ENCODE data around the gene FAM131C. TPM values are rescaled to one million over a fixed set of nuclear protein-coding genes. Genes with fewer than 3 reads are reported as not detected.
"Not testable (repeated sequence)": the region's sequence is repeated elsewhere in the genome, so short reads cannot be mapped to it uniquely, and the experiment has no call there.

Gene FAM131C
- total and polyA plus RNA-seq, 2 experiments from 2014 or later, result 0.71 to 1.3 TPM

GRCh38 chr1:16029288-16029687, 44.2 kb downstream of the FAM131C start:
- no peaks in the 10 kb centered on the region for H3K36me3 ChIP-seq (ENCODE audit: insufficient read depth)
- peaks cover 14% of the 10 kb centered on the region for H3K4me1 ChIP-seq (ENCODE audit: insufficient read depth)
- Mint-ChIP-seq H3K27me3 (ENCODE audit: insufficient read depth, low read depth, poor library complexity) (peaks cover 12% of the 10 kb centered on the region), H3K9me3 (no peaks in the 10 kb centered on the region), H3K27ac (no peak overlapping the region), H3K4me1 (peaks cover 18% of the 10 kb centered on the region), H3K4me3 (no peak overlapping the region), H3K36me3 (ENCODE audit: low read depth) (no peaks in the 10 kb centered on the region)
- no peak overlapping the region for H3K27ac ChIP-seq (ENCODE audit: low read depth)
- no peaks in the 10 kb centered on the region for H3F3A ChIP-seq (replicated peaks; ENCODE audit: low read depth)
- no peaks in the 10 kb centered on the region for H3K79me2 ChIP-seq (replicated peaks; ENCODE audit: insufficient read depth)
- H3K27me3 ChIP-seq (ENCODE audit: insufficient read depth), result no peaks in the 10 kb centered on the region
- no peak for ATAC-seq
- H4K20me1 ChIP-seq (replicated peaks; ENCODE audit: insufficient read depth), result no peaks in the 10 kb centered on the region
- no peak overlapping the region for H3K4me3 ChIP-seq
- no peak overlapping the region for H3K4me2 ChIP-seq
- no peak overlapping the region for H2AFZ ChIP-seq
- DNase-seq (ENCODE audit: low spot score), result no peak
- no peaks in the 10 kb centered on the region for H3K9me2 ChIP-seq (ENCODE audit: insufficient read depth)
- TF ChIP-seq POLR2AphosphoS5 (IDR thresholded peaks at IDR 0.05; ENCODE audit: low read depth) (no peak), CREB1 (CRISPR knock-in tag; IDR thresholded peaks at IDR 0.05; ENCODE audit: low read depth) (no peak), ZNF331 (CRISPR knock-in tag; IDR thresholded peaks at IDR 0.05; ENCODE audit: low read depth) (no peak), ZNF114 (CRISPR knock-in tag; IDR thresholded peaks at IDR 0.05) (no peak), EZH2 (IDR thresholded peaks at IDR 0.05; ENCODE audit: low read depth, unreplicated experiment) (no peak), EZH2phosphoT487 (IDR thresholded peaks at IDR 0.05; ENCODE audit: unreplicated experiment) (no peak), JUNB (IDR thresholded peaks at IDR 0.05; ENCODE audit: unreplicated experiment) (no peak), REST (IDR thresholded peaks at IDR 0.05; ENCODE audit: unreplicated experiment) (no peak), NANOG (IDR thresholded peaks at IDR 0.05; ENCODE audit: borderline replicate concordance) (no peak), STAT1 (IDR thresholded peaks at IDR 0.05; ENCODE audit: unreplicated experiment) (no peak)
- TF ChIP-seq, protein P1, sequence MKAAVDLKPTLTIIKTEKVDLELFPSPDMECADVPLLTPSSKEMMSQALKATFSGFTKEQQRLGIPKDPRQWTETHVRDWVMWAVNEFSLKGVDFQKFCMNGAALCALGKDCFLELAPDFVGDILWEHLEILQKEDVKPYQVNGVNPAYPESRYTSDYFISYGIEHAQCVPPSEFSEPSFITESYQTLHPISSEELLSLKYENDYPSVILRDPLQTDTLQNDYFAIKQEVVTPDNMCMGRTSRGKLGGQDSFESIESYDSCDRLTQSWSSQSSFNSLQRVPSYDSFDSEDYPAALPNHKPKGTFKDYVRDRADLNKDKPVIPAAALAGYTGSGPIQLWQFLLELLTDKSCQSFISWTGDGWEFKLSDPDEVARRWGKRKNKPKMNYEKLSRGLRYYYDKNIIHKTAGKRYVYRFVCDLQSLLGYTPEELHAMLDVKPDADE (IDR thresholded peaks at IDR 0.05), result no peak
- TF ChIP-seq, protein P2, sequence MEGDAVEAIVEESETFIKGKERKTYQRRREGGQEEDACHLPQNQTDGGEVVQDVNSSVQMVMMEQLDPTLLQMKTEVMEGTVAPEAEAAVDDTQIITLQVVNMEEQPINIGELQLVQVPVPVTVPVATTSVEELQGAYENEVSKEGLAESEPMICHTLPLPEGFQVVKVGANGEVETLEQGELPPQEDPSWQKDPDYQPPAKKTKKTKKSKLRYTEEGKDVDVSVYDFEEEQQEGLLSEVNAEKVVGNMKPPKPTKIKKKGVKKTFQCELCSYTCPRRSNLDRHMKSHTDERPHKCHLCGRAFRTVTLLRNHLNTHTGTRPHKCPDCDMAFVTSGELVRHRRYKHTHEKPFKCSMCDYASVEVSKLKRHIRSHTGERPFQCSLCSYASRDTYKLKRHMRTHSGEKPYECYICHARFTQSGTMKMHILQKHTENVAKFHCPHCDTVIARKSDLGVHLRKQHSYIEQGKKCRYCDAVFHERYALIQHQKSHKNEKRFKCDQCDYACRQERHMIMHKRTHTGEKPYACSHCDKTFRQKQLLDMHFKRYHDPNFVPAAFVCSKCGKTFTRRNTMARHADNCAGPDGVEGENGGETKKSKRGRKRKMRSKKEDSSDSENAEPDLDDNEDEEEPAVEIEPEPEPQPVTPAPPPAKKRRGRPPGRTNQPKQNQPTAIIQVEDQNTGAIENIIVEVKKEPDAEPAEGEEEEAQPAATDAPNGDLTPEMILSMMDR (conservative IDR thresholded peaks at IDR 0.05; ENCODE audit: low read depth in 2 of 2), result no peak

DNA sequence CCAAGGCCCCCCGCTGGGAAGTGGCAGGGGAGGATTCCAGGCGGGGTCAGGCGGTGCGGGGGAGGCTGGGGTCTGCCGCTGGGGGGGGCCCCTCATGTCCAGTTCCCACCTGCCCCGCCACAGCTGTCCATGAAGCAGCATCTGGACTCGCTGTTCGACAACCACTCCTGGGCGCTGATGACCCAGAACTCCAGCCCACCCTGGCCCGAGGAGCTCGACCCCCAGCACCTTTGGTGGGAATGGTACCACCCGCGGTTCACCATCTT, 44.5 kb downstream of the FAM131C start:
- H3K9me3 Mint-ChIP-seq; H3K27ac ChIP-seq (ENCODE audit: low read depth); H3K27ac Mint-ChIP-seq; H3F3A ChIP-seq (replicated peaks; ENCODE audit: low read depth); H3K36me3 ChIP-seq (ENCODE audit: insufficient read depth); H3K4me3 ChIP-seq; H3K79me2 ChIP-seq (replicated peaks; ENCODE audit: insufficient read depth); H4K20me1 ChIP-seq (replicated peaks; ENCODE audit: insufficient read depth); ATAC-seq; H3K27me3 ChIP-seq (ENCODE audit: insufficient read depth); H3K36me3 Mint-ChIP-seq (ENCODE audit: low read depth); H3K4me3 Mint-ChIP-seq; H3K4me2 ChIP-seq; H3K9me2 ChIP-seq (ENCODE audit: insufficient read depth); H2AFZ ChIP-seq; DNase-seq (ENCODE audit: low spot score): not testable (repeated sequence)
- Mint-ChIP-seq H3K27me3 (ENCODE audit: insufficient read depth, low read depth, poor library complexity) (peaks cover 15% of the 10 kb centered on the region), H3K4me1 (peaks cover 18% of the 10 kb centered on the region)
- H3K4me1 ChIP-seq (ENCODE audit: insufficient read depth), result peaks cover 14% of the 10 kb centered on the region

Data from GM23338 (cell line).